ENCODE measurements around the gene PHC3. TPM values are rescaled to one million over a fixed set of nuclear protein-coding genes. Genes with fewer than 3 reads are reported as not detected.

Gene PHC3
- total RNA-seq = 14.2 and 25.4 TPM in 2 replicates

GRCh38 chr3:170180908-170181885, at the start of gene PHC3:
Gene PHC3, minus strand, starts transcription at chr3:170181733. Its CDS starts 18 bp downstream, at chr3:170181715.

GRCh38 chr3:170221924-170222646, 40.6 kb upstream of the PHC3 start, which contains the start of gene PRKCI:
Gene PRKCI, plus strand, starts transcription at chr3:170222424. Its CDS starts 246 bp downstream, at chr3:170222670.

Other genes starting within 250 kb of the PHC3 start
- 65.7 and 82.4 TPM in 2 replicates for gene SEC62, start 214.9 kb downstream of the PHC3 start, total RNA-seq
- gene GPR160, start 143.7 kb downstream of the PHC3 start, total RNA-seq = 0.19 and 2.0 TPM in 2 replicates
- gene PRKCI, start 40.7 kb upstream of the PHC3 start, total RNA-seq = 50.4 and 84.6 TPM in 2 replicates
- gene SKIL, start 176.0 kb upstream of the PHC3 start, total RNA-seq = 76.5 and 84.8 TPM in 2 replicates
- gene CLDN11, start 237.1 kb upstream of the PHC3 start, total RNA-seq = 225 and 382 TPM in 2 replicates